ENCODE data around the gene SELENOP.
A peak's percentile ranks its signal among the peaks of the same experiment; 100 is the strongest.
"Not testable (repeated sequence)": the region's sequence is repeated elsewhere in the genome, so short reads cannot be mapped to it uniquely, and the experiment has no call there.

Gene SELENOP, protein sequence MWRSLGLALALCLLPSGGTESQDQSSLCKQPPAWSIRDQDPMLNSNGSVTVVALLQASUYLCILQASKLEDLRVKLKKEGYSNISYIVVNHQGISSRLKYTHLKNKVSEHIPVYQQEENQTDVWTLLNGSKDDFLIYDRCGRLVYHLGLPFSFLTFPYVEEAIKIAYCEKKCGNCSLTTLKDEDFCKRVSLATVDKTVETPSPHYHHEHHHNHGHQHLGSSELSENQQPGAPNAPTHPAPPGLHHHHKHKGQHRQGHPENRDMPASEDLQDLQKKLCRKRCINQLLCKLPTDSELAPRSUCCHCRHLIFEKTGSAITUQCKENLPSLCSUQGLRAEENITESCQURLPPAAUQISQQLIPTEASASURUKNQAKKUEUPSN

DNA sequence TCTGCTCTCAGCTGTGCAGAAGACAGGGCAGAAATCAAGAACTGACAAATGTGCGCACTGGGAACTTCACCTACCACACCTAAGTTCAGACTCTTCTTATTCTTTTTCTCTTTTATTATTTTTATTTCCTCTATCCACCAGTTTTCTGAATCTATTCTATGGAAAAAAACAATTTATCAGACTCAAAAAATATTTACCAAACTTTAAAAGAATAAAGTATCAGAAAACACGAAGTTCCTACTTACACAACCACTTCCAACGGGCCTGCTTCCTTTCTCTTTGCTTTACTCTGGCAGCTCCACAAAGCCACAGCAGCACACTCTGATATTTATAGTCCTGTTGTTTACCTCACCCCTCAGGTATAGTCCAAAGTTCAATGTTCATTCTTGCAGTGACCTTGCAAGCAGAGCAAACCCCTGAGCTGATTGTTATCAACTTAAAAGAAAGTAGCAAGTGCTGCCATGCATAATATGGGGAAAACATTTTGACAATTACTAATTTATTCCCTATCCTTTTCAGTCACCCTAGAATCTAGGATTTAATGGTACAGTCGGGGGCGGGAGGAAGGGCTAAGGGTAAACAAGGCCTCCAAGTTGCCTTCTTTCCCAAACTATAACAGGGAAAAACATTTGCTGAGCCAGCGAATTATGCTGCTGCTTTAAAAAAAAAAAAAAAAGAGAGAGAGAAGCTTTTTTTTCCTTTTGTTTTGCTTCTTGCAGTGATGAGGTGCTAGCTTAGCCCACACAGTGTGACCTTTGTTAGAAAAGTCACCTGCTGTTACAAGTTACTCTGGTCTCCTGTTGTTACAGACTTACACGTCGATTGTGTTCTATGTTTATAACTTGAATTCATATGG is at the start of gene SELENOP:
Gene SELENOP (minus strand): TSS at position 302 of the 856 bp plus-strand sequence. CDS start 3,539 bp downstream, outside the sequence.
- H3K27me3 ChIP-seq (ENCODE audit: insufficient read depth, low read length) = no peaks in the 10 kb centered on the region
- H3K9me3 ChIP-seq (ENCODE audit: low read length) = no peaks in the 10 kb centered on the region
- peaks cover 6% of the 10 kb centered on the region for H3K4me1 ChIP-seq (ENCODE audit: insufficient read depth, low read length)
- H3K4me3 ChIP-seq (ENCODE audit: low read length) = peak within 1 kb of the TSS; percentile 17
- H2AFZ ChIP-seq (ENCODE audit: low read depth, low read length) = peak within 1 kb of the TSS; percentile 73
- H3K36me3 ChIP-seq (ENCODE audit: insufficient read depth, low read length) = no peaks in the 10 kb centered on the region

DNA sequence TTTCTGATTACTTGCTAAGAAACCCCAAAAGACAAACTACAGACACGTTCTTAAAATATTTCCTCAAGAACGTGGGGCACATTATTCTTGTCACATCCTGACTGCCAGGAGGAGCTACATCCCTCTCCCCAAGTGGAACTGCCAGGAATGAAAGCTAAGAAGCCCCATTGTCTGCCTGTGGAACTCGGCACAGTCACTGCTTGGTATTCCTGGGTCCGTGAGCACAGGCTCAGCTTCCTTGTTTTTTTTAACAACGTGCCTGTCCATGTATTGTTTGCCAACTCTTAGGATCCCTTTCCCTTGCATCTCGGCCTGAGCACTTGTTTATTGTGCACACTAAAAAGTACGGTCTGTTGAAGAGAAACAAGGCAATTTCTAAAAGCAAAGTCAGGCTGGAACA is 47.0 kb upstream of the SELENOP start:
- Histone ChIP-seq H3K4me3 (ENCODE audit: low read length) (peak overlapping the region; percentile 7), H3K9me3 (ENCODE audit: low read length) (no peaks in the 10 kb centered on the region), H3K36me3 (ENCODE audit: insufficient read depth, low read length) (no peaks in the 10 kb centered on the region), H2AFZ (ENCODE audit: low read depth, low read length) (peak overlapping the region; percentile 29), H3K4me1 (ENCODE audit: insufficient read depth, low read length) (peaks cover 18% of the 10 kb centered on the region), H3K27me3 (ENCODE audit: insufficient read depth, low read length) (no peaks in the 10 kb centered on the region)

DNA sequence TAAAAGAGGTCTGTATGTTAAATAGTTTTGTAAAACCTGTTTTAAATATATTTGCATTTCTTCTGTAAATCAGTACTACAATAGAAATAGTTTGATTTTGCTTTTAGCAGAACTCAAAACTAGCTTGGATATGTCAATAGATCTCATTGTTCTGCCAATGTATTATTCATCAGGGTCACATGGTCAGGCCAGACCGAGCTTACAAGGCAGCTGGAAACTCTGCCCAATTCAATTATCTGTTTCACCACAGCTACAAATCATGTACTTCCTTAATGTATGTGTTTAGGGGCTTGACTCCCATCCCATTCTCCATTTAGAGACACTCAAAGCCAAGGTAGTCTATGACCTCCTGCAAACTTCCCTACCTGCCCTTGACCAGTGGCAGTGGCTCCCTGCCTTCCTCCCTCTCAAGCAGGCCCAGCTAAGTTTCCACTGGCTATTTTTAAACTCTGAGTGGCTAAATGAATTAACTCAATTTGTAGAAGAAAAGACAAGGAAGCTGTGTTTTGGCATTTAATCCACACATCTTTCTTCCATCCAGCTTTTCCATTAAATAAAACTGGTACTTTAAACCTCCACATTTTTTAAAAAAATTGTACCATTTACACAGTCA is 46.4 kb upstream of the SELENOP start:
- H3K36me3 ChIP-seq (ENCODE audit: insufficient read depth, low read length) = no peaks in the 10 kb centered on the region
- H2AFZ ChIP-seq (ENCODE audit: low read depth, low read length) = peak overlapping the region; percentile 29
- no peaks in the 10 kb centered on the region for H3K27me3 ChIP-seq (ENCODE audit: insufficient read depth, low read length)
- H3K4me3 ChIP-seq (ENCODE audit: low read length) = peak overlapping the region; percentile 2
- no peaks in the 10 kb centered on the region for H3K9me3 ChIP-seq (ENCODE audit: low read length)
- peaks cover 18% of the 10 kb centered on the region for H3K4me1 ChIP-seq (ENCODE audit: insufficient read depth, low read length)

DNA sequence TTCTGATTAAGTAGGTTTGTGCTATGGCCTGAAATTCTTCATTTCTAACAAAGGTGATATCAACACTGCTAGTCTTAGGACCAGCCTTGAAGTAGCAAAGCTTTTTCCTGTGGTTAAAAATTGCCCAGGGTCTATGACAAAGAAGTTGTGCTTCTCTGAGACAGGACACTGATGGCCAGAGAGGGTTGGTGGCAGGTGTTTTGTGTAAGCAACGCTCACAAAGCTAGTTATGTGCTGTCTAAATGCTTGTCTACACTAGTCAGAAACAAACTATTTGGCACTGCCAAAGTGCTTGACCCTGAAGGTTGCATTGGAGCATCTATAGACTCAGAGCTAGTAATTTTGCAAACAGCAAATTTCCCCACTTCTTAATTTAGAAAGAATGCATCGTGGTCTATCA is 44.1 kb upstream of the SELENOP start:
- H3K4me1 ChIP-seq (ENCODE audit: insufficient read depth, low read length) = peaks cover 18% of the 10 kb centered on the region
- no peaks in the 10 kb centered on the region for H3K27me3 ChIP-seq (ENCODE audit: insufficient read depth, low read length)
- H3K4me3 ChIP-seq (ENCODE audit: low read length) = no peak overlapping the region
- H3K36me3 ChIP-seq (ENCODE audit: insufficient read depth, low read length) = no peaks in the 10 kb centered on the region
- H2AFZ ChIP-seq (ENCODE audit: low read depth, low read length) = no peak overlapping the region
- H3K9me3 ChIP-seq (ENCODE audit: low read length) = no peaks in the 10 kb centered on the region

DNA sequence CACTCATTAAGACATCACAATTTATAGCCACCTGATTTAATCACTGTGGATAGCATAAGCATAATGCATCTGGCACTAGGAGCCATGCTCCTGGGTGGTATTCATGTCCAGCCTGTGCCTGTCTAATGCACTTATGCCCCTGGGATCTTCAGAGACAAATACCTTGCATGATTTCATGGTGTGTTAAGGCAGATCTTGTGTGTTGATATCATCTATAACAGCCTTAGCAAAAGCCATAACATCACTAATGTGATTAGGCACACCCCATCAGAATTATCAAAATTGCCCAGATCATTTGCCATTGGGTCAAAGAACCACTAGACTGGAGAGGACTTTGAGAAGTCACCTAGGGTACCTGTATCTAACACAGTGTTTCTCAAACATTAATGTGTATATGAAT is 43.7 kb upstream of the SELENOP start:
- Histone ChIP-seq H3K27me3 (ENCODE audit: insufficient read depth, low read length) (no peaks in the 10 kb centered on the region), H3K9me3 (ENCODE audit: low read length) (no peaks in the 10 kb centered on the region), H2AFZ (ENCODE audit: low read depth, low read length) (no peak overlapping the region), H3K4me1 (ENCODE audit: insufficient read depth, low read length) (peaks cover 18% of the 10 kb centered on the region), H3K4me3 (ENCODE audit: low read length) (no peak overlapping the region), H3K36me3 (ENCODE audit: insufficient read depth, low read length) (no peaks in the 10 kb centered on the region)

DNA sequence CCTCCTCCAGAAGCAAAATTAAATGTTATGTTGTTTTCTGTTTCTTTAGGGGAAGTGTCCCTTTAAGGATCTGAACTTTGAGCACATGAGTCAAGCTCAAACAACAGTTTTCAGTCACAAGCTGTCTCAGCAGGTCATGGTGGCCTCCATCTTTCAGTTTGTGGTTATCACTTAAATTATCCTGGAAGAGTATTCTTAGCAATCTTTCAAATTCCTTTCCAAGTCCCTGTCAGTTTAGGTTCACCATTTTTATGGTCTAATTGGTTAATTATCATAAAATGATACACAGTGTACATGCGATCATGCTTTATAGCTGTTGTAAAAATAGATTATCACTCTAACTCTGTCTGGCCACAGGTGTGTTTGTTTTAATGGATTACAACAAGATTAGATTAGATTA is 43.1 kb upstream of the SELENOP start:
- Histone ChIP-seq H3K4me1 (ENCODE audit: insufficient read depth, low read length) (peaks cover 18% of the 10 kb centered on the region), H3K9me3 (ENCODE audit: low read length) (no peaks in the 10 kb centered on the region), H3K4me3 (ENCODE audit: low read length) (no peak overlapping the region), H3K36me3 (ENCODE audit: insufficient read depth, low read length) (no peaks in the 10 kb centered on the region), H2AFZ (ENCODE audit: low read depth, low read length) (no peak overlapping the region), H3K27me3 (ENCODE audit: insufficient read depth, low read length) (no peaks in the 10 kb centered on the region)

DNA sequence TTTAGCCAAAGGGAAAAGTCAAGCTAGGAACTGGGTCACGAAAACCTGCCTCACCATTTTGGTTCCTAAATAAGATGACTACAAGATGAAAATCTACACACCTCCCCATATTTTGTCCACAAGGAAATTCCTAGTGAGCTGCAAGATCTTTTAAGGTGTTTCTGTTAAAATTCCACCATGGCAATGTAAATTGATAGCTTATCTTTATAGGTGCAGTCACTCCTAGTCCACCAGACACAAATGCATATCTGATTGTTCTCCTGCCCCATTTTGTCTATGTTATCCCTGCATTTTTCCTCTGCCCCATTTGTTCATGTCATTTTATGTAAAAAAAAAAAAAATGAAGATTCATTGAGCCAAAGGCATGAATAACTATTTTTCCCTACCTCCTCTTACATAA is 41.1 kb upstream of the SELENOP start:
- Histone ChIP-seq H3K27me3 (ENCODE audit: insufficient read depth, low read length) (no peaks in the 10 kb centered on the region), H3K36me3 (ENCODE audit: insufficient read depth, low read length) (no peaks in the 10 kb centered on the region), H3K9me3 (ENCODE audit: low read length) (no peaks in the 10 kb centered on the region), H3K4me3 (ENCODE audit: low read length) (no peak overlapping the region), H3K4me1 (ENCODE audit: insufficient read depth, low read length) (peaks cover 5% of the 10 kb centered on the region), H2AFZ (ENCODE audit: low read depth, low read length) (no peak overlapping the region)

DNA sequence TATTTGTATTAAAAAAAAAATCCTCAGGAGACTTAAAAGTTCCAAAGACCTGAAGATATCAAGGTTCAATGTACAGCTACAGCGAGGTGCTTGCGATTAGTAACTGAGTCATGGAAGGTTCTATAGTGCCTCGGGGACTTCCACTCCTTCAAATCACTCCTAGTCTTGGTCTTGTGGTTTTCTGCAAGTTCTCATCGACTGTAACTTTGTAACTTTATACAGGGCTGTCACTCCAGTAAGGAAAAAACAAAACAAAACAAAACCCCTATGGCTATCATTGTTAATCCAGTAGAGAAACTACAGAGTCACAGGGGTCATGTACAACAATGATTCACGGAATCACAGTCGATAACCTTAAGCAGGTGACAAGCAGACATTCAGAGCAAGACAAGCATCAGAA is 39.8 kb upstream of the SELENOP start:
- Histone ChIP-seq H3K4me1 (ENCODE audit: insufficient read depth, low read length) (no peaks in the 10 kb centered on the region), H3K9me3 (ENCODE audit: low read length) (no peaks in the 10 kb centered on the region), H2AFZ (ENCODE audit: low read depth, low read length) (no peak overlapping the region), H3K27me3 (ENCODE audit: insufficient read depth, low read length) (no peaks in the 10 kb centered on the region), H3K4me3 (ENCODE audit: low read length) (no peak overlapping the region), H3K36me3 (ENCODE audit: insufficient read depth, low read length) (no peaks in the 10 kb centered on the region)

DNA sequence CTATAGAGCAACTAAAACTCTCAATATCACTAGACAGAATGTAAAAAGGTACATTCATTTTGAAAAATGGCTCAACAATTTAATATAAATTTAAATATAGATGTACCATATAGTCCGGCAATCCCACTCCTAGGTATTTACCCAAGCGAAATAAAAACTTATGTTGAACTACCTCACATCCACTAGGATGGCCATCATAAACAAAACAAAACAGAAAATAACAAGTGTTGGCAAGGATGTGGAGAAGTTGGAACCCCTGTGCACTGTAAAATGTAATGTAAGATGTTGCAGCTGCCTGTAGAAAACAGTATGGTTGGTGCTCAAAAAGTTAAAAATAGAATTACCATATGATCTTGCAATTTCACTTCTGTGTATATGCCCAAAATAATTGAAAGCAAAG is 36.9 kb upstream of the SELENOP start:
- Histone ChIP-seq H3K27me3 (ENCODE audit: insufficient read depth, low read length) (no peaks in the 10 kb centered on the region), H2AFZ (ENCODE audit: low read depth, low read length) (no peak overlapping the region), H3K36me3 (ENCODE audit: insufficient read depth, low read length) (no peaks in the 10 kb centered on the region), H3K4me1 (ENCODE audit: insufficient read depth, low read length) (no peaks in the 10 kb centered on the region), H3K4me3 (ENCODE audit: low read length) (no peak overlapping the region), H3K9me3 (ENCODE audit: low read length) (no peaks in the 10 kb centered on the region)

DNA sequence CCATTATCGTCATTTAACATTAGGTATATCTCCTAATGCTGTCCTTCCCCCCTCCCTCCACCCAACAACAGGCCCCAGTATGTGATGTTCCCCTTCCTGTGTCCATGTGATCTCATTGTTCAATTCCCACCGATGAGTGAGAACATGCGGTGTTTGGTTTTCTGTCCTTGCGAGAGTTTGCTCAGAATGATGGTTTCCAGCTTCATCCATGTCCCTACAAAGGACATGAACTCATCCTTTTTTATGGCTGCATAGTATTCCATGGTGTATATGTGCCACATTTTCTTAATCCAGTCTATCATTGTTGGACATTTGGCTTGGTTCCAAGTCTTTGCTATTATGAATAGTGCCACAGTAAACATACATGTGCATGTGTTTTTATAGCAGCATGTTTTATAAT is 32.7 kb upstream of the SELENOP start:
- H2AFZ ChIP-seq (ENCODE audit: low read depth, low read length); H3K36me3 ChIP-seq (ENCODE audit: insufficient read depth, low read length); H3K27me3 ChIP-seq (ENCODE audit: insufficient read depth, low read length); H3K9me3 ChIP-seq (ENCODE audit: low read length); H3K4me1 ChIP-seq (ENCODE audit: insufficient read depth, low read length); H3K4me3 ChIP-seq (ENCODE audit: low read length): not testable (repeated sequence)

DNA sequence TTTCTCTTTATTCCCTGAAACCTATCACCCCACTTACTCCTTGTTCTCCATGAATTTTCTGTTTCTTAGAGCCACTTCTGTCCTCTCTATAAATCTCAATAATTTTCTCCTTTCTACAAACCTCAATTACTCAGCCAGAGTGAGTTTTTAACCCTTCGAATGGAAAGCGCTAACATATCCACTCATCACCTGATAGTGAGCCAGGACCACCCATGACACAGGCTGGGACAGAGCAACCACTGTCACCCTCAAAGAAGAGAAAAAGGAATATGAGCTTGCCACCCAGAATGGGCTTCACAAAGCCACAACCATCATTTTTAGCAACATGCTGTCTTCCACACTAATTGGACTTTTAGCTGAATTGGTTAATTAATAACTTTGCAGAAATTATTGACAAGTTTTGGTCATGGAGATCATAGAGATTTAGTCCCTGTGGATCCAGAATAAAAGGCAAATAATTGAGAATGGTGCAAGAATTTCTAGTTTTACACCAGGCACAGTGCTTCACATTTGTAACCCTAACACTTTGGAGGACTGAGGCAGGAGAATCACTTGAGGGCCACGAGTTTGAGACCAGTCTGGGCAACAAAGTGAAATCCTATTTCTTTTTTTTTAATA is 32.1 kb upstream of the SELENOP start:
- Histone ChIP-seq H3K9me3 (ENCODE audit: low read length) (no peaks in the 10 kb centered on the region), H2AFZ (ENCODE audit: low read depth, low read length) (no peak overlapping the region), H3K4me1 (ENCODE audit: insufficient read depth, low read length) (no peaks in the 10 kb centered on the region), H3K4me3 (ENCODE audit: low read length) (no peak overlapping the region), H3K27me3 (ENCODE audit: insufficient read depth, low read length) (no peaks in the 10 kb centered on the region), H3K36me3 (ENCODE audit: insufficient read depth, low read length) (no peaks in the 10 kb centered on the region)

DNA sequence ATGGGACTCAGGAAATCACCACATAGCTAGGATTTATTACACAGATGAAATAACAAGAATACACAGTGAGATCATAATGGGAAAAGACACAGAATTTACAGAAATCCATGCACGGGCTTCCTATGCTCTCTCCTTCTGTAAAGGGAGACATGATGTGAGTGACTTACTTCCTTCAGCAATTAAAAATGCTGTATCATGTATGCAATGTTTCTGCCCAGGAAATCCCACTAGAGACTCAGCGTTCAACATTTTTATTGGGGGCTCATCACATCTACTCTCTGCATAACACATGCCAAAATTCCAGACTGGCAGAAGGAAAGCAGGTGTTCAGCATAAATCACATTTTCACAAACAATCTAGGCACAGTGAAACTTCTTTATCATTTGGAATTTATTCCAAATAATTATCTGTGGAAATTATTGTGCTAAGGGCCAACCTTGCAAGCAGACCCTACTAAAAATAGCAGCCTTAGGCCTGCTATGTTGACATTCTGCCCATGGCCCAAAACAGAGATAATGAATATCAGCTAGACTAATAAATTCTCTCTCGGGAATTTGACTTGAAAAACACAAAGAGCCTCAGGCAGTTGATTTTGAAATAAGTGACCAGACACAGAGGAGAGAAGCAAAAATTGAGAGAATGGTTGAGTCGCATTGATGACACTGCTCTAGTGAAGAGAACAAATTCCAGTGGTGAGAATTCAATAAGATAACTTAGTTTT is 31.4 kb upstream of the SELENOP start:
- no peak overlapping the region for H3K4me3 ChIP-seq (ENCODE audit: low read length)
- no peaks in the 10 kb centered on the region for H3K36me3 ChIP-seq (ENCODE audit: insufficient read depth, low read length)
- no peaks in the 10 kb centered on the region for H3K27me3 ChIP-seq (ENCODE audit: insufficient read depth, low read length)
- H2AFZ ChIP-seq (ENCODE audit: low read depth, low read length) = no peak overlapping the region
- no peaks in the 10 kb centered on the region for H3K9me3 ChIP-seq (ENCODE audit: low read length)
- H3K4me1 ChIP-seq (ENCODE audit: insufficient read depth, low read length) = no peaks in the 10 kb centered on the region
